Stimulated activated CD8-positive, alpha-beta memory T cell treated with anti-CD3 and anti-CD28 coated beads, Interleukin-12 subunit alpha, Interleukin-12 subunit beta, amount 100 ng/mL, for 24 hours (primary cell): ENCODE data around the gene SH3GLB2.

Source experiments
- DNase-seq: peaks from one replicate; pipeline ENCODE4 v3.0.0-alpha.2; 2020; ENCODE audit errors: extremely low read depth

Gene SH3GLB2

GRCh38 chr9:129028192-129028966 lies at the start of gene SH3GLB2:
Gene SH3GLB2, minus strand, starts transcription at chr9:129028331. Its CDS starts 177 bp downstream, at chr9:129028154.
- peak; percentile 85 for DNase-seq

- no peak for DNase-seq
These were observed 49.1 kb upstream of the SH3GLB2 start for GRCh38 chr9:129077236-129077635.

GRCh38 chr9:129076640-129077037 lies 48.5 kb upstream of the SH3GLB2 start:
- no peak for DNase-seq

GRCh38 chr9:129075996-129076639 lies 48.0 kb upstream of the SH3GLB2 start:
- no peak for DNase-seq

- DNase-seq = no peak
These were observed 46.0 kb upstream of the SH3GLB2 start for GRCh38 chr9:129074106-129074505.

DNA sequence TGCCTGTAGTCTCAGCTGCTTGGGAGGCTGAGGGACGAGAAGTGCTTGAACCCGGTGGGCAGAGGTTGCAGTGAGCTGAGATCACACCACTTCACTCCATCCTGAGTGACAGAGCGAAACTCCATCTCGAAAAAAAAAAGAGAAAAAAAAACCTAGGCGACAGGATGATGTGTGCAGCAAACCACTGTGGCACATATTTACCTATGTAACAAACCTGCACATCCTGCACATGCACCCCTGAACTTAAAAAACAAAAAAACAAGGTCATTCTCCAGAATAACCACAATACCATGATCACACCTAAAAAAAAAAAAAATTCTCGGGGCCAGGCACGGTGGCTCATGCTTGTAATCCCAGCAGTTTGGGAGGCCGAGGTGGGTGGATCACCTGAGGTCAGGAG lies 45.3 kb upstream of the SH3GLB2 start:
- DNase-seq = no peak

- DNase-seq = no peak
These were observed 44.0 kb upstream of the SH3GLB2 start for GRCh38 chr9:129072171-129072570.

DNA sequence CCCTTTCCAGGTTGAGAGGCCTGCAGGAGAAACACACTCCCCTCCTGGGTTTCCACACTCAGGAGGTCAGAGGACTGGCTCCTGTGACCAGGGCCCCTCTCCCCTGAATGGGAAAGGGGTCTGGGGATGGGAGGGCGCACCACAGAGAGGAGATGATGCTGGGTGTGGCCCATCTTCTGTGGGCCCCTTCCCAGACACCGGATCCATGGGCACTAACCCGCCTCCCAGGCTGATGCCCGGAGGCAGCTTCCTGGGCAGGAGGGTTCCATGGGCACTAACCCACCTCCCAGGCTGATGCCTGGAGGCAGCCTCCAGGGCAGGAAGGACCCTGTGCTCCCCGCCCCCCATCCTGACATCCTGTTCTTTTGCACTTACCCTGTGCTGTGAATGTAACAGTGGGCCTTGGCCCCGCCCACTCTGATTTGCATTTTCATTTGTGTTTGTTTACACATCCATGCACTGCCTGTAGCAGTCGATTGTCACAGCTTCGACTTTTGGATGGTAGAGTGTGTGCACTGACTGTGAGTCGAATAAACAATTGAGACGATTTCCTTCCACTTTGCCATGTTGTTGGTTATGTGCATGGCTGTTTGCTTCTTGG lies 43.5 kb upstream of the SH3GLB2 start:
- DNase-seq = no peak

DNA sequence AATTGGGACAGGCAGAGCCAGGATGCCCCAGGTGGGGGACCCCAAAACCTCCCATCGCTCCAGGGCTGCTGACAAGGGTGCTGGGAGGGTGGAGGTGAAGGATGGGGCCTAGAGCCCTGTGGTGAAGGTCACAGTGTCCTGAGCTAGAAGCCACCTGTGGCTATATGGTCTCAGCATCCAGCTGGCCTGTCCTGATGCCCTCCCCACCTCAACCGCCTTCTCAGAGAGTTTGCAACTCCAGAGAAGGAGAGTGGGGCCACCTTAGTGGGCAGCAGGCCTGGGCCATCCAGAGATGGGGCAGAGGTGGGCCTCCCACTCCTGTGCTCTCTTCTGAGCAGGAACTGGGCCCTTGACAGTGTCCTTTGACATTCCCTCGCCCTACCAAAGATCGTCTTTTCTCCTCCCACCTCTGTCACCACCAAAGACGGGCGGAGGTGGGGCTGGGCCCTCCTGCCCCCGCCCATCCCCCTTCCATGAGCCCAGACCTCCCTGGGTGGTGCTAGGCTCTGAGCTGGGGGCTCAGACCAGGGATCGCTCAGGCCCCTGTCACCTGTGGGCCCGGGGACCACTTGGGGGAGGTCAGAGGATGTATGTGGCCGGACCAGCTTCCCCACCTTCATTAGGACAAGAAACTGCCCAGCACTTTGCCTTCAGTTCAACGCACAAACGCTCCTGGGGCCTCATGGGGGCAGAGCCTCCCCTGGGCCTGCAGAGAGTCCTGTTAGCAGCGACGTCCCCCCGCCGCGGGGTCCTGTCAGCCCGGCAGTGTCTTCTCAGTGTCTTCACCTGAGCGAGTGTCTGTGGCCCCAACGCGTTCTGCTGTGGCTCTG lies 42.8 kb upstream of the SH3GLB2 start:
- no peak for DNase-seq

GRCh38 chr9:129069862-129070641 lies 41.9 kb upstream of the SH3GLB2 start:
- DNase-seq = no peak

- DNase-seq = peak; percentile 27
These were observed 41.1 kb upstream of the SH3GLB2 start for GRCh38 chr9:129068990-129069861.

DNA sequence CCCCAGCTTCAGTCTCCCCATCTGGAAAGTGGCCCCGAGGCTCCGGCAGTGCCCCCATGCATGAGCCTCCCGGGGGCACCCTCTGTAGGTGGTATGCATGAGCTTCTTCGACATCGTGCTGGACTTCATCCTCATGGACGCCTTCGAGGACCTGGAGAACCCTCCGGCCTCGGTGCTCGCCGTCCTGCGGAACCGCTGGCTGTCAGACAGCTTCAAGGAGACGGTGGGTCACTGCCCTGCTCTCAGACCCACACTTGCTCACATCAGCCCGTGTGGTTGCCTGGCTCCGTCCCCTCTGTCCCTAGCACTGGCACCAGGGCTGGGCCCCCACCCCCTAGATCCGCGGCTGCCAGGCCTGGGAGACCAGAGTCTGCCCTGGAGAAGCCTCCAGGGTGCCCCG lies 40.0 kb upstream of the SH3GLB2 start:
- DNase-seq = no peak

GRCh38 chr9:129064499-129064908 lies 36.4 kb upstream of the SH3GLB2 start:
- no peak for DNase-seq

DNA sequence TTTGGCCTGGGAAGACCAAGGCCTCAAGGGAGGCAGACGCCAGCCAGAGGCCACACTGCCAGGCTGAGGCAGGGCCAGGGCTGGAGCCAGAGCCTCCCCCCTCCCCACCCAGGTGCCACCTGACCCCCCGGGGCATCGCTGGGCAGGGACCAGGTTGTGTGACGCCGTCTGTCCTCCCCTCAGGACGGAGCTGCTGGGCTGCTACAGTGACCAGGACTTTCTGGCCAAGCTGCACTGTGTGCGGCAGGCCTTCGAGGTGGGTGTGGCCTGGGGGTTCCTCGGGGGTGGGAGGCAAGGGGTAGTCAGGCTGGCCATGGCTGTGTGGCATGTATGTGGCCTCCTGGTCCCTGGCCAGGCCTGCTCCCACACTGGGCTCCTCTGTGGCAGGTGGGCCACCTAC lies 34.9 kb upstream of the SH3GLB2 start:
- no peak for DNase-seq

GRCh38 chr9:129060991-129061390 lies 32.9 kb upstream of the SH3GLB2 start:
- DNase-seq = no peak

- no peak for DNase-seq
These were observed 32.0 kb upstream of the SH3GLB2 start for GRCh38 chr9:129059796-129060785.

GRCh38 chr9:129058965-129059795 lies 31.0 kb upstream of the SH3GLB2 start:
- no peak for DNase-seq
